HG02678 (cell line): Measurements from ENCODE around the gene FGFBP3.
"Not testable (repeated sequence)": the region's sequence is repeated elsewhere in the genome, so short reads cannot be mapped to it uniquely, and the experiment has no call there.

Experiments used
- ATAC-seq: cut with Tn5 transposase; IDR thresholded peaks from one replicate; pipeline ENCODE4 v1.9.1; 2021; ENCODE audit warnings: mild to moderate bottlenecking, moderate library complexity; ENCODE audit not compliant: unreplicated experiment

The FGFBP3 gene

DNA sequence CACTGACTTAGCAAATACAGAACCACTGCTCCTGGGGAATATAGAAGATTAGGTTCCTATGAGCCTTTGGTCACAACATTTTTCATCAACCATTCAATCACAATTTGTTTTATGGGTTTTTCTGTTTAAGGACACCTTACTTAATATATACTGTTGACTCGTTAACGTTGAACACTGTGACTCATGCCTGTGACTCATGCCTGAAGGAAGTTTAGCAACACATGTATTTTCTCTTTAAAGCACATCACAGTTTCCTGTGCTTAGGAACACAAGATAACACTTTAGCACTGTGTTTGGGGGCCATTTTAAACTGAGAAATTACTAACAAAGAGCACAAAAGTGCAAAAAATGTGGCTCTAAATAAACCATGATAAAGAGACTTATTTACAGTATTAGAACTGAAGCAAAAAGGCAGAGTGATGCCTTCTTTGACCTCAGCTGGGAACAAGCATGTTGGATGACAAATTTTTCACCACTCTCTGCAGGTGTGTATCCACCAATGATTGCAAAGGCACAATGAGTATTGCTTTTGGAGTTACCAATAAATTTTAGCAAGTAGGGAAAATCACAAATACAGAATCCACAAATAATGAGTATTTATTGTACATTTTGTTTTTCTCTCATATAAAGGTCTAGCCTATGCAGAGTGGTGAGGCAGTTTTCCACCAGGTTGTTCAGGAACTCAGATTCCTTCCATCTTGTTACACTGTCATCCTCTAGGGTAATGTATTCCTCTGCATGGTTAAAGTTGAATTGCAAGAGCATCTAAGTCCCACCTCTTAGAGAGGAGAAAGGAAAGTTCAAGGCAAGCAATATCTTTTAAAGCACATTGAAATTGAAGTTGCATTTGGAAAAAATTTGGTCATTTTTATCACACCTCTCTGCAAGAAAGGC lies 7.3 kb downstream of the FGFBP3 start:
- ATAC-seq = no peak

GRCh38 chr10:91897421-91897820 lies 11.9 kb downstream of the FGFBP3 start:
- ATAC-seq = no peak

GRCh38 chr10:91896212-91896756 lies 13.0 kb downstream of the FGFBP3 start:
- no peak for ATAC-seq

DNA sequence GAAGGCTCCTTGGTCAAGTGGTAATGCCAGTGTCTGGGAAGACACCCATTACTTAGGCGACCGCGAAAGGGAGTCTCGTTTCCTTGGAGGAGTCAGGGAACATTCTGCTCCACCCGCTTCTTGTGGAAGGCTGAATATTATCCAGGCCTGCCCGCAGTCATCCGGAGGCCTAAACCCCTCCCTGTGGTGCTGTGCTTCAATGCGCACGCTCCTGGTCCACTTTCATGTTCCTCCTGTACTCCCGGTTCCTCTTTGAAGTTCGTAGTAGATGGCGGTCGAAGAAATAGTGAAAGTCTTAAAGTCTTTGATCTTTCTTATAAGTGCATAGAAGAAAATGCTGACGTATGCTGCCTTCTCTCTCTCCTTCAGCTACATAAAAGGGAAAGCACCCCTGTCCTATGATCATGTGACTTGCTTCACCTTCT lies 15.0 kb downstream of the FGFBP3 start:
- ATAC-seq = not testable (repeated sequence)

GRCh38 chr10:91893051-91893450 lies 16.2 kb downstream of the FGFBP3 start:
- ATAC-seq = no peak

- no peak for ATAC-seq
Measured at GRCh38 chr10:91891125-91892001, 17.9 kb downstream of the FGFBP3 start.

DNA sequence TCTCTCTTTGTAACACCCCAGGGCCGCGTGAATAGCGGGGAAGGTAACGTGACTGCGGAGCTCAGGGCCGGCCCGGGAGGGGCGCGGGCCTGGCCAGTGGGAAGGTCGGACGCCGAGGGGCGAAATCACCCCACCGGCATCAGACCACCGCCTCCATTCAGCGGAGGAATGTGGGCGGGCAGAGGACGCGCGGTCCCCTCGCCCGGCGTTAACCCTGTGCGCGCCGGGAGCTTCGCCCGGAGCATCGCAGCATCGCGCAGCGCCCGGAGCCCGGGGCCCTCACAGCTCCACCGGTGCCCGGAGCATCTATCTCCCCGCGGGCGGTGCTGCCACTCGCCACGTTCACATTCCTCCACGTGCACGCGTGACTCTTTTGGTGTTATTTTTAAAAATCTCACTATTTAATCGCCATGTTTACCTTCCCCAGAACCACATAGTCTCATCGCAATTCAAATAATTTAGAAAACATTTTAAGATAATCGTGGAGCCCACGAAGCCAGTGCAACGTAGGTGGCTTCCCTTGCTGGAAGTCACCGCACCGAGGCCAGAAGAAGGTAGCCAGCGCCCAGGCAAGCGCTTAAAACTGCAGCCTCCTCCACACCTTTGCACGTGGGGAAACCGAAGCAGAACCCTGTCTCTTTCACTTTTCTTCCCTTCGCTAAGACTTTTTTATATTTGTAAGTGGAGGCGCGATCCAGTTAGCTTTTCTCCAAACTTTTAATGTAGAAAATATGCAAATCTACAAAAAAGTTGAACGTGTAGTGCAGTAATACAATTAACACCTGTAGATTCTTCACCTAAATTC lies 21.8 kb downstream of the FGFBP3 start:
- no peak for ATAC-seq

DNA sequence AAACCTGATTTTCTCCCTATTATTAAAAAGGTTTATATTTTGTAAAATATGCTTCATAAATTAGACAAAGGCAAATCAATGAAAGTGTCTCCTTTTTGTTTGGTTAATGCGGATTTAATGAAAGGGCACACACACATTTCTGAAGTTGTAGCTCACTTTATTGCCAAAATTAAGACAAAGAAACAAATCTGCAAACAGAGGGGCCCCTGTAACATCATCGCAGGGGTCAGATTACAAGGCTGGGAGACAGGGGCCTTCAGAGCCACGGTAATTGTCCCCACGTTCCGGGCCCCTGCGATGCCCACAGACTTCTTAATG lies 22.4 kb downstream of the FGFBP3 start:
- ATAC-seq = no peak

GRCh38 chr10:91885362-91886079 lies 23.8 kb downstream of the FGFBP3 start:
- ATAC-seq = no peak

GRCh38 chr10:91884536-91884935 lies 24.8 kb downstream of the FGFBP3 start:
- ATAC-seq = no peak

DNA sequence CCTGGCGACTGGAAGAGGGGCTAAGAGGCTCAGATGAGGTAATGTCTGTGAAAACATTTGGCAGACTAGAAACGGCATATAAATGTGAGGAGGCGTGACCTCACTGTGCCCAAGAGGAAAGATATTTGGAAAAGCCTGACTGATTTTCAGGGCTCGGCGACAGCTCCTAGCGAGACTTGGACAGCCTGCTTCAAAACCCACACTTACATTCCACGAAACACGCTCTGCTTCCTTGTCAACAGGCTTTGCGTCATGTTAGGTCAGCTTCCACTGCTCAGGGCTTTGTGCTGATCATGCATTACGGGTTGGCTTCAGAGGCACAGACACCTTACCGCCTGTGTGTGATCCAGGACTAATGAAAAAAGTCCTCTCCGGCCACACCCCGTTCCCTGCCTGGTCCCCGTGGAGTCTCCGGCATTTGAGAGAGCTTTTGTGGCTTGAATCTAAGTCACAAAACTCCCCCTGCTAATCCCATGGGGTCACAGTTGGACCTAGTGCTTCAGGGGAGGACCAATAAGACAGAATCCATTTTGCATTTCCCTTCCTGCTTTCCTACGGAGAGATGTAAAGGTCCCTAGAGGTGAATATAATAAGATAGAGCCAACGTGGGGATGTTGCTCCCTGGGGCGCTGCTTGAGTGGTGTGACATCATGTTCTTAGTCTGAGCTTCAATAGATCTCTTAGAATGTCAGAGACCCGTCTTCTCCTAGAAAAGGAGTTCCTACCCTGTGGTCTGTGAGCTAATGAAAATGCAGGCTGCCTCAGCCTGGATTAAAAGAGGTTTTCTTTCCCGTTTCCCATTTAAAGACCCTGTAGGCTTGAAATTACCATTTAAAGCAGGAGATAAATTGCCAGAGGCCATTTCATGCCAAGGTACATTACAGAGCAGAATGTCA lies 25.5 kb downstream of the FGFBP3 start:
- ATAC-seq = no peak

GRCh38 chr10:91880310-91880709 lies 29.0 kb downstream of the FGFBP3 start:
- no peak for ATAC-seq

- no peak for ATAC-seq
Measured at GRCh38 chr10:91879515-91880170, 29.6 kb downstream of the FGFBP3 start.

GRCh38 chr10:91875779-91876178 lies 33.5 kb downstream of the FGFBP3 start:
- ATAC-seq = no peak

DNA sequence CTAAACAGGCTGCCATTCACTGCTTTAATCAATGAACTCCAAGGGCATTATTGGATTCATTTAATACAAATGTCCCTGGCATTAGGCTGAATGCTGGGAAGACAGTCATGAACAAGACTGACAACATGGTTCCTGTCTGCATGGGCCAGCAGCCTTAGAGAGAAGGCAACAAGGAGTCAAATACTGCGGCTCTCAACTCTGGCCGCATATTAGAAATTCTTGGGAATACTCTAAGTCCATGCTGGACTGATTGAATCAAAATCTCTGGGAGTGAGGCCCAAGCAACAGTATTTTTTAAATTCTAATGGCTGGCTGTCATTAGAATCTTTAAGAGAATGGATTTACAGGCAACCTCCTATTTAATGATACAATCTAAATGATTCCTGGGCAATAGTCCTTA lies 34.1 kb downstream of the FGFBP3 start:
- ATAC-seq = no peak

GRCh38 chr10:91865562-91866081 lies 43.7 kb downstream of the FGFBP3 start:
- no peak for ATAC-seq

GRCh38 chr10:91864744-91865143 lies 44.5 kb downstream of the FGFBP3 start:
- no peak for ATAC-seq

GRCh38 chr10:91864099-91864498 lies 45.2 kb downstream of the FGFBP3 start:
- ATAC-seq = no peak
